K562 treated with DMSO at 1 percent for 4 hours (cell line): Measurements from ENCODE around the gene MAGEC2. TPM values are rescaled to one million over a fixed set of nuclear protein-coding genes. Genes with fewer than 3 reads are reported as not detected.

Experiments
- total RNA-seq: library from RNA; unstranded; fragments of 300-600 nt; gene quantifications from 2 replicates; pipeline ENCODE4 v1.2.3, GENCODE V29; 2022; ENCODE audit not compliant: insufficient read depth

MAGEC2 gene
- total RNA-seq = 61.8 and 77.7 TPM in 2 replicates

DNA sequence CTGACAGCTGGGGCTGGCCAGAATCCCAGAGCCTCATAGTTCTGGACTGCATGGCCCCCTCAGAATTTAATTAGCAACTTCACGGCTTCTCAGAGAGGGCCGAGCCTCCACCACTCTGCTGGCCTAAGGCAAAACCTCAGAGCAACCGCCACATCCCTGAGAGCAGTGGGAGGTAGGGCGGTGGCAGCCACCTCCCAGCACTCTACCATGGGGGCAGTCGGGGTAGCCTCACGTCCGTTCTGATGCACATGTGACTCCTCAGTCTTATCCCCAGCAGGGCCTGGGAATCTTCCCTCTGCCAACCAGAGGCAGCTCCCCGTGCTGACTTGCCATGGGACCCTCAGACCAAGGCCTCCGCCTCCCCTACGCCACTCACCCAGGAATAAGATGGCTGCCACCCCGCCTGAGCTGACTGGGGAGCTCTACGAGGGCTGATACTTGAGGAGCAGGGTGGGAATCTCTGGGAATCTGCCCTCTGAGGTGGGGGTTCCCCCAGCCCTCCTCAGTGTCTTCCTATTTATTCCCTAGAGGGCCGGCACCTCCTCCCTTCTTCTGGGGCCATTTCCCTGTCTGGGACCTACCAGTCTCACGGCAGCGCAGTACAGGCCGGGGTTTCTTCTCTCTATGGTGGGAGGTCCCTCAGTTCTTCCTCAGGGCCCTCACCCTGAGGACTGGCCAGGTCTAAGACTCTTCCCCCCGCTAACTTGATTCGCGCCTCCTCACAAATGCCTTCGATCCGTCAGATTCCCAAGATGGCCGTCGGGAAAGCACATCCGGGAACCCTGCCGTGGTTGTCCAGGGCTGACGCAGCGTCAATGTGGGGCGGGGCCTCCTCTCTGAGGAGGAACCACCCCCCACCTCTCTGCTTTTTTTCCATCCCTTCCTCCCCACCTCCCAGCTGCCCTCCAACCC, at the start of gene MAGEC2:
Gene MAGEC2, minus strand, starts transcription at position 769 of the 912 bp plus-strand sequence. CDS start 1,303 bp downstream, outside the sequence.

